Measurements from ENCODE around the gene P2RY2. TPM values are rescaled to one million over a fixed set of nuclear protein-coding genes. Genes with fewer than 3 reads are reported as not detected.

Gene P2RY2
- total RNA-seq, 1 experiment from 2014 or later = 1.2 TPM

GRCh38 chr11:73262851-73263495, 44.9 kb downstream of the P2RY2 start (continued):
- TF ChIP-seq ZNF281 (CRISPR knock-in tag; IDR thresholded peaks at IDR 0.05) (no peak), ZNF532 (CRISPR knock-in tag; IDR thresholded peaks at IDR 0.05; ENCODE audit: borderline replicate concordance) (no peak)

DNA sequence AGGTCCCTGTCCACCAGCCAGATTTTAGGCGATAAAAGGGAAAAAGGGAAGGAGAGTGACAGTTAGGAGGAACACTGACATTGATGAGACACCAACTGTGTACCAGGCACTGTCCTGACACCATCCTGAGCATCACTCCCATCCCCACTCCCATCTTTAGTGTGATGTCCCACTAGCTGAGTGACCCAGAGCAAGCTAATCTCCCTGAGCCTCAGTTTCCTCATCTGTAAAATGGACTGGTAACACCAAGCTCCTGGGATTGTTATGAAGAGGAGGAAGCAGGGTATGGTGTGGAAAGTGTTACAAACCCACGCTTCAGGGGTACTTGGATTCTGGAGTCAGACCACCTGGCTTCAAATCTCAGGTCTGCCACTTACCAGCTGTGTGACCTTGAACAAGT, 45.6 kb downstream of the P2RY2 start:
- no peak overlapping the region for H3K4me3 Mint-ChIP-seq
- H3K27ac Mint-ChIP-seq = no peak overlapping the region
- CTCF ChIA-PET = interaction anchor here (0.7 to 3.9 kb wide), 4 partner anchors 25 to 87 kb away, joined by 4 to 16 read pairs (median 5); no protein-coding TSS in a partner anchor
- H3K36me3 Mint-ChIP-seq = no peaks in the 10 kb centered on the region
- DNase-seq (ENCODE audit: low spot score) (no peak), ATAC-seq (no peak)
- no peaks in the 10 kb centered on the region for H3K9me3 Mint-ChIP-seq
- POLR2A ChIA-PET = no interaction called here
- H3K4me1 Mint-ChIP-seq = peaks cover 4% of the 10 kb centered on the region
- peaks cover 40% of the 10 kb centered on the region for H3K27me3 Mint-ChIP-seq (ENCODE audit: low read depth)
- TF ChIP-seq GABPB1 (CRISPR knock-in tag; IDR thresholded peaks at IDR 0.05) (no peak), ZNF232 (CRISPR knock-in tag; IDR thresholded peaks at IDR 0.05) (no peak)

GRCh38 chr11:73265278-73265810, 47.3 kb downstream of the P2RY2 start:
- Mint-ChIP-seq H3K27me3 (ENCODE audit: low read depth) (peaks cover 40% of the 10 kb centered on the region), H3K4me1 (peaks cover 20% of the 10 kb centered on the region), H3K9me3 (no peaks in the 10 kb centered on the region), H3K4me3 (no peak overlapping the region), H3K27ac (no peak overlapping the region), H3K36me3 (no peaks in the 10 kb centered on the region)
- ATAC-seq = no peak
- POLR2A ChIA-PET = interaction anchor here (0.7 kb wide), 1 partner anchor 407 kb away, joined by 3 read pairs; no protein-coding TSS in a partner anchor
- TF ChIP-seq FOXK1 (CRISPR knock-in tag; IDR thresholded peaks at IDR 0.05) = no peak
- no peak for TF ChIP-seq GABPB1 (CRISPR knock-in tag; IDR thresholded peaks at IDR 0.05)
- TF ChIP-seq GRHL2 (CRISPR knock-in tag; IDR thresholded peaks at IDR 0.05; ENCODE audit: insufficient replicate concordance, severe bottlenecking) = no peak
- no peak for TF ChIP-seq FOXJ3 (CRISPR knock-in tag; IDR thresholded peaks at IDR 0.05; ENCODE audit: borderline replicate concordance)
- TF ChIP-seq ELF4 (CRISPR knock-in tag; IDR thresholded peaks at IDR 0.05; ENCODE audit: low read depth) = no peak
- TF ChIP-seq ZMAT4 (CRISPR knock-in tag; IDR thresholded peaks at IDR 0.05) = no peak
- TF ChIP-seq ESRRA (CRISPR knock-in tag; IDR thresholded peaks at IDR 0.05; ENCODE audit: borderline replicate concordance) = no peak
- no peak for TF ChIP-seq MYBL2 (CRISPR knock-in tag; IDR thresholded peaks at IDR 0.05)
- no peak for TF ChIP-seq SMAD4 (CRISPR knock-in tag; IDR thresholded peaks at IDR 0.05)
- no peak for TF ChIP-seq AR (CRISPR knock-in tag; IDR thresholded peaks at IDR 0.05)
- no peak for TF ChIP-seq ZBTB21 (CRISPR knock-in tag; IDR thresholded peaks at IDR 0.05; ENCODE audit: borderline replicate concordance)
- no peak for TF ChIP-seq ZNF219 (CRISPR knock-in tag; IDR thresholded peaks at IDR 0.05; ENCODE audit: borderline replicate concordance)
- TF ChIP-seq RORB (CRISPR knock-in tag; IDR thresholded peaks at IDR 0.05) = no peak
- no peak for TF ChIP-seq PREB (CRISPR knock-in tag; IDR thresholded peaks at IDR 0.05; ENCODE audit: borderline replicate concordance)
- CTCF ChIA-PET = interaction anchor here (0.7 to 3.9 kb wide), 4 partner anchors 24 to 86 kb away, joined by 3 to 16 read pairs (median 4); no protein-coding TSS in a partner anchor
- DNase-seq (ENCODE audit: low spot score) = no peak

All from WTC11 (cell line).